BLaER1 (cell line): ENCODE data around the gene CDIPT.

Source experiments
- H3K27ac ChIP-seq: shearing (Covaris generic); formaldehyde crosslinking; 2 replicates; pipeline ENCODE4 v1.8.1; 2022
- H3K27me3 ChIP-seq: shearing (Covaris generic); formaldehyde crosslinking; 2 replicates; pipeline ENCODE4 v1.8.1; 2022
- H3K36me3 ChIP-seq: shearing (Covaris generic); formaldehyde crosslinking; 2 replicates; pipeline ENCODE4 v1.8.1; 2022
- H3K4me1 ChIP-seq: shearing (Covaris generic); formaldehyde crosslinking; 2 replicates; pipeline ENCODE4 v1.8.1; 2022
- H3K4me2 ChIP-seq: shearing (Covaris generic); formaldehyde crosslinking; 2 replicates; pipeline ENCODE4 v1.8.1; 2022
- H3K4me3 ChIP-seq: shearing (Covaris generic); formaldehyde crosslinking; 2 replicates; pipeline ENCODE4 v1.8.1; 2022
- H3K9ac ChIP-seq: shearing (Covaris generic); formaldehyde crosslinking; 2 replicates; pipeline ENCODE4 v1.8.1; 2022
- H3K9me3 ChIP-seq: shearing (Covaris generic); formaldehyde crosslinking; 2 replicates; pipeline ENCODE4 v1.8.1; 2022
- H4K20me1 ChIP-seq: shearing (Covaris generic); formaldehyde crosslinking; 2 replicates; pipeline ENCODE4 v1.8.1; 2022
- Cebpa-rat ChIP-seq: shearing (Covaris generic); IDR thresholded peaks from 2 replicates; pipeline ENCODE4 v1.8.1; 2022

CDIPT gene

GRCh38 chr16:29814592-29814991 lies 48.4 kb downstream of the CDIPT start:
- H3K9ac ChIP-seq, result peak overlapping the region; percentile 98
- H3K4me3 ChIP-seq, result peak overlapping the region; percentile 83
- H3K27ac ChIP-seq, result peak overlapping the region; percentile 86

GRCh38 chr16:29813644-29814562 lies 49.1 kb downstream of the CDIPT start:
- peak overlapping the region; percentile 98 for H3K9ac ChIP-seq

More at GRCh38 chr16:29814592-29814991, 48.4 kb downstream of the CDIPT start:
- Histone ChIP-seq H3K27me3 (no peaks in the 10 kb centered on the region), H3K4me1 (peaks cover 78% of the 10 kb centered on the region), H3K4me2 (peak overlapping the region; percentile 99), H3K9me3 (no peaks in the 10 kb centered on the region), H3K36me3 (peaks cover 30% of the 10 kb centered on the region), H4K20me1 (peaks cover 45% of the 10 kb centered on the region)
- TF ChIP-seq Cebpa-rat, result no peak

GRCh38 chr16:29812754-29813643 lies 50.0 kb downstream of the CDIPT start:
- H3K36me3 ChIP-seq, result peaks cover 25% of the 10 kb centered on the region
- peak overlapping the region; percentile 99 for H3K4me2 ChIP-seq

More at GRCh38 chr16:29813644-29814562, 49.1 kb downstream of the CDIPT start:
- no peaks in the 10 kb centered on the region for H3K27me3 ChIP-seq
- H3K4me2 ChIP-seq, result peak overlapping the region; percentile 99
- no peaks in the 10 kb centered on the region for H3K9me3 ChIP-seq
- peak overlapping the region; percentile 86 for H3K27ac ChIP-seq
- H3K4me1 ChIP-seq, result peaks cover 78% of the 10 kb centered on the region
- H3K36me3 ChIP-seq, result peaks cover 29% of the 10 kb centered on the region
- peak overlapping the region; percentile 83 for H3K4me3 ChIP-seq
- no peak for TF ChIP-seq Cebpa-rat
- peaks cover 45% of the 10 kb centered on the region for H4K20me1 ChIP-seq

GRCh38 chr16:29811896-29812665 lies 50.9 kb downstream of the CDIPT start, which contains the start of gene PRRT2:
TSS of gene PRRT2 (plus strand) at chr16:29812193. CDS start at chr16:29813055, 862 bp downstream.
- Histone ChIP-seq H3K27ac (peak within 1 kb of the TSS; percentile 86), H3K4me1 (peaks cover 65% of the 10 kb centered on the region), H3K27me3 (no peaks in the 10 kb centered on the region), H3K36me3 (peaks cover 20% of the 10 kb centered on the region), H3K9me3 (no peaks in the 10 kb centered on the region), H3K4me2 (peak within 1 kb of the TSS; percentile 99), H3K9ac (peak within 1 kb of the TSS; percentile 98), H4K20me1 (peaks cover 37% of the 10 kb centered on the region), H3K4me3 (peak within 1 kb of the TSS; percentile 83)
- no peak for TF ChIP-seq Cebpa-rat

More at GRCh38 chr16:29812754-29813643, 50.0 kb downstream of the CDIPT start:
- Histone ChIP-seq H3K9ac (peak overlapping the region; percentile 98), H3K4me3 (peak overlapping the region; percentile 83), H3K27ac (peak overlapping the region; percentile 86), H3K27me3 (no peaks in the 10 kb centered on the region), H3K9me3 (no peaks in the 10 kb centered on the region), H3K4me1 (peaks cover 74% of the 10 kb centered on the region), H4K20me1 (peaks cover 45% of the 10 kb centered on the region)
- TF ChIP-seq Cebpa-rat, result no peak

GRCh38 chr16:29811170-29811895 lies 51.7 kb downstream of the CDIPT start:
- peaks cover 64% of the 10 kb centered on the region for H3K4me1 ChIP-seq
- peak overlapping the region; percentile 83 for H3K4me3 ChIP-seq
- H3K9me3 ChIP-seq, result no peaks in the 10 kb centered on the region
- TF ChIP-seq Cebpa-rat, result no peak
- peaks cover 37% of the 10 kb centered on the region for H4K20me1 ChIP-seq
- peak overlapping the region; percentile 98 for H3K9ac ChIP-seq
- peaks cover 20% of the 10 kb centered on the region for H3K36me3 ChIP-seq
- H3K27ac ChIP-seq, result peak overlapping the region; percentile 77
- no peaks in the 10 kb centered on the region for H3K27me3 ChIP-seq
- peak overlapping the region; percentile 99 for H3K4me2 ChIP-seq

GRCh38 chr16:29810699-29811169 lies 52.3 kb downstream of the CDIPT start:
- Histone ChIP-seq H4K20me1 (peaks cover 37% of the 10 kb centered on the region), H3K4me1 (peaks cover 64% of the 10 kb centered on the region), H3K27me3 (no peaks in the 10 kb centered on the region), H3K4me2 (peak overlapping the region; percentile 99), H3K9ac (peak overlapping the region; percentile 98), H3K36me3 (peaks cover 20% of the 10 kb centered on the region), H3K4me3 (peak overlapping the region; percentile 83), H3K9me3 (no peaks in the 10 kb centered on the region), H3K27ac (peak overlapping the region; percentile 77)
- no peak for TF ChIP-seq Cebpa-rat

- H3K4me3 ChIP-seq, result peak overlapping the region; percentile 83
- H3K27ac ChIP-seq, result peak overlapping the region; percentile 77
- no peaks in the 10 kb centered on the region for H3K27me3 ChIP-seq
- no peaks in the 10 kb centered on the region for H3K9me3 ChIP-seq
- H3K9ac ChIP-seq, result peak overlapping the region; percentile 98
- no peak for TF ChIP-seq Cebpa-rat
- H3K4me1 ChIP-seq, result peaks cover 62% of the 10 kb centered on the region
- H4K20me1 ChIP-seq, result peaks cover 37% of the 10 kb centered on the region
- peak overlapping the region; percentile 99 for H3K4me2 ChIP-seq
- peaks cover 20% of the 10 kb centered on the region for H3K36me3 ChIP-seq
These were observed 53.0 kb downstream of the CDIPT start for GRCh38 chr16:29809850-29810698.
